22Rv1 (cell line): Measurements from ENCODE around the gene PTPRA.
A peak's percentile ranks its signal among the peaks of the same experiment; 100 is the strongest.

Experiments used
- H3K27ac ChIP-seq: fragments of 450-650 bp; 2 replicates; pipeline ENCODE4 v1.5.1; 2017
- CTCF ChIP-seq: fragments of 450-650 bp; IDR thresholded peaks from 2 replicates; pipeline ENCODE4 v1.5.1; 2017; ENCODE audit warnings: mild to moderate bottlenecking
- ZFX ChIP-seq: fragments of 450-650 bp; IDR thresholded peaks from 2 replicates; pipeline ENCODE4 v1.6.1; 2017; ENCODE audit warnings: antibody characterized with exemption, borderline replicate concordance

The PTPRA gene

GRCh38 chr20:2869381-2869780 lies 3.9 kb upstream of the PTPRA start:
- TF ChIP-seq CTCF (no peak), ZFX (no peak)
- no peak overlapping the region for H3K27ac ChIP-seq

- no peak for TF ChIP-seq ZFX
- no peak for TF ChIP-seq CTCF
- H3K27ac ChIP-seq: no peak overlapping the region
These were observed 2.2 kb upstream of the PTPRA start for GRCh38 chr20:2871111-2871465.

GRCh38 chr20:2871661-2872458 lies 1.4 kb upstream of the PTPRA start:
- H3K27ac ChIP-seq: no peak overlapping the region
- TF ChIP-seq CTCF (no peak), ZFX (no peak)

- H3K27ac ChIP-seq: peak overlapping the region; percentile 54
- TF ChIP-seq CTCF (peak; percentile 35), ZFX (no peak)
These were observed 747 bp upstream of the PTPRA start for GRCh38 chr20:2872459-2873009.

GRCh38 chr20:2873747-2874041 lies 413 bp downstream of the PTPRA start:
- H3K27ac ChIP-seq: peak overlapping the region; percentile 54
- TF ChIP-seq CTCF: no peak
- no peak for TF ChIP-seq ZFX

- no peak overlapping the region for H3K27ac ChIP-seq
- TF ChIP-seq CTCF (no peak), ZFX (no peak)
These were observed 1.2 kb downstream of the PTPRA start for GRCh38 chr20:2874456-2874855.

- no peak overlapping the region for H3K27ac ChIP-seq
- no peak for TF ChIP-seq ZFX
- TF ChIP-seq CTCF: no peak
These were observed 2.5 kb downstream of the PTPRA start for GRCh38 chr20:2875690-2876203.
